ENCODE results near the gene GDF2. TPM values are rescaled to one million over a fixed set of nuclear protein-coding genes. Genes with fewer than 3 reads are reported as not detected.

The GDF2 gene
- polyA plus RNA-seq, 1 donor from 2014 or later = not detected

DNA sequence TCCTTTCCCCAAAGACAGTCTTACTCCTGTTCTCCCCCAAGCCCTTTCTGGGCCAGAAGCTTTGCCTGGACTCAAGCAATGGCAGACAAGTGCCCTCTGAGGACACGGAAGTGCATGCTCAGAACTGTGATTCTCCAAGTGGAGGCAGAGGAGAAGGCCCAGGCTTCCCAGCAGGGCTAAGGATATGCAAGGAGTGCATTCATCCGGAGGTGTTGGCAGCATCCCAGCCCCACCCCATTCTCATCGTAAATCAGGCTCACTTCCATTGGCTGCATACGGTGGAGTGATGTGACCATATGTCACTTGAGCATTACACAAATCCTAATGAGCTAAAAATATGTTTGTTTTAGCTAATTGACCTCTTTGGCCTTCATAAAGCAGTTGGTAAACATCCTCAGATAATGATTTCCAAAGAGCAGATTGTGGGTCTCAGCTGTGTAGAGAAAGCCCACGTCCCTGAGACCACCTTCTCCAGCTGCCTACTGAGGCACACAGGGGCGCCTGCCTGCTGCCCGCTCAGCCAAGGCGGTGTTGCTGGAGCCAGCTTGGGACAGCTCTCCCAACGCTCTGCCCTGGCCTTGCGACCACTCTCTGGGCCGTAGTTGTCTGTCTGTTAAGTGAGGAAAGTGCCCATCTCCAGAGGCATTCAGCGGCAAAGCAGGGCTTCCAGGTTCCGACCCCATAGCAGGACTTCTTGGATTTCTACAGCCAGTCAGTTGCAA lies 24.5 kb downstream of the GDF2 start:
- H3K9ac ChIP-seq (ENCODE audit: low read length) = no peak overlapping the region
- H3K4me3 ChIP-seq (ENCODE audit: low read length) = no peak overlapping the region
- no peak overlapping the region for H3K27ac ChIP-seq (ENCODE audit: low read length)
- H3K27me3 ChIP-seq (ENCODE audit: insufficient read depth, low read depth, low read length) = no peaks in the 10 kb centered on the region
- no peaks in the 10 kb centered on the region for H3K36me3 ChIP-seq (ENCODE audit: insufficient read depth, low read length)
- TF ChIP-seq EZH2 (IDR thresholded peaks at IDR 0.05; ENCODE audit: borderline replicate concordance, insufficient read depth, low read length, poor library complexity, severe bottlenecking) (no peak), POLR2AphosphoS5 (IDR thresholded peaks at IDR 0.05) (no peak), TAF1 (IDR thresholded peaks at IDR 0.05; ENCODE audit: low read depth) (no peak)
- TF ChIP-seq, protein P1, sequence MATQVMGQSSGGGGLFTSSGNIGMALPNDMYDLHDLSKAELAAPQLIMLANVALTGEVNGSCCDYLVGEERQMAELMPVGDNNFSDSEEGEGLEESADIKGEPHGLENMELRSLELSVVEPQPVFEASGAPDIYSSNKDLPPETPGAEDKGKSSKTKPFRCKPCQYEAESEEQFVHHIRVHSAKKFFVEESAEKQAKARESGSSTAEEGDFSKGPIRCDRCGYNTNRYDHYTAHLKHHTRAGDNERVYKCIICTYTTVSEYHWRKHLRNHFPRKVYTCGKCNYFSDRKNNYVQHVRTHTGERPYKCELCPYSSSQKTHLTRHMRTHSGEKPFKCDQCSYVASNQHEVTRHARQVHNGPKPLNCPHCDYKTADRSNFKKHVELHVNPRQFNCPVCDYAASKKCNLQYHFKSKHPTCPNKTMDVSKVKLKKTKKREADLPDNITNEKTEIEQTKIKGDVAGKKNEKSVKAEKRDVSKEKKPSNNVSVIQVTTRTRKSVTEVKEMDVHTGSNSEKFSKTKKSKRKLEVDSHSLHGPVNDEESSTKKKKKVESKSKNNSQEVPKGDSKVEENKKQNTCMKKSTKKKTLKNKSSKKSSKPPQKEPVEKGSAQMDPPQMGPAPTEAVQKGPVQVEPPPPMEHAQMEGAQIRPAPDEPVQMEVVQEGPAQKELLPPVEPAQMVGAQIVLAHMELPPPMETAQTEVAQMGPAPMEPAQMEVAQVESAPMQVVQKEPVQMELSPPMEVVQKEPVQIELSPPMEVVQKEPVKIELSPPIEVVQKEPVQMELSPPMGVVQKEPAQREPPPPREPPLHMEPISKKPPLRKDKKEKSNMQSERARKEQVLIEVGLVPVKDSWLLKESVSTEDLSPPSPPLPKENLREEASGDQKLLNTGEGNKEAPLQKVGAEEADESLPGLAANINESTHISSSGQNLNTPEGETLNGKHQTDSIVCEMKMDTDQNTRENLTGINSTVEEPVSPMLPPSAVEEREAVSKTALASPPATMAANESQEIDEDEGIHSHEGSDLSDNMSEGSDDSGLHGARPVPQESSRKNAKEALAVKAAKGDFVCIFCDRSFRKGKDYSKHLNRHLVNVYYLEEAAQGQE (IDR thresholded peaks at IDR 0.05; ENCODE audit: borderline replicate concordance) = no peak
- no peaks in the 10 kb centered on the region for H3K9me2 ChIP-seq (ENCODE audit: insufficient read depth, low read length)
- H3K9me3 ChIP-seq (ENCODE audit: low read length) = no peaks in the 10 kb centered on the region
- H4K20me1 ChIP-seq (ENCODE audit: insufficient read depth) = no peaks in the 10 kb centered on the region
- no peaks in the 10 kb centered on the region for H3K79me2 ChIP-seq (replicated peaks; ENCODE audit: insufficient read depth, low read length)
- H3K4me2 ChIP-seq (ENCODE audit: low read length) = no peak overlapping the region
- no peak overlapping the region for H2AFZ ChIP-seq (ENCODE audit: low read depth, low read length)
- no peaks in the 10 kb centered on the region for H3F3A ChIP-seq (ENCODE audit: insufficient read depth, low read length, poor library complexity, severe bottlenecking)

- TF ChIP-seq, protein P1 (IDR thresholded peaks at IDR 0.05; ENCODE audit: borderline replicate concordance) = no peak
- TF ChIP-seq MXI1 (conservative IDR thresholded peaks at IDR 0.05; ENCODE audit: poor library complexity, severe bottlenecking) = no peak
- no peak for TF ChIP-seq CTCF (IDR thresholded peaks at IDR 0.05; ENCODE audit: poor library complexity, severe bottlenecking)
- no peak for TF ChIP-seq POLR2AphosphoS5 (IDR thresholded peaks at IDR 0.05)
- TF ChIP-seq RAD21 (conservative IDR thresholded peaks at IDR 0.05) = no peak
- TF ChIP-seq TAF1 (IDR thresholded peaks at IDR 0.05; ENCODE audit: low read depth) = no peak
- TF ChIP-seq EP300 (conservative IDR thresholded peaks at IDR 0.05; ENCODE audit: poor library complexity, severe bottlenecking) = no peak
- no peak for TF ChIP-seq EZH2 (IDR thresholded peaks at IDR 0.05; ENCODE audit: borderline replicate concordance, insufficient read depth, low read length, poor library complexity, severe bottlenecking)
- TF ChIP-seq SMC3 (conservative IDR thresholded peaks at IDR 0.05; ENCODE audit: poor library complexity) = no peak
- Histone ChIP-seq H4K20me1 (ENCODE audit: insufficient read depth) (no peaks in the 10 kb centered on the region), H3F3A (ENCODE audit: insufficient read depth, low read length, poor library complexity, severe bottlenecking) (no peaks in the 10 kb centered on the region), H3K36me3 (ENCODE audit: insufficient read depth, low read length) (no peaks in the 10 kb centered on the region), H3K27me3 (ENCODE audit: insufficient read depth, low read depth, low read length) (no peaks in the 10 kb centered on the region), H3K9ac (ENCODE audit: low read length) (no peak overlapping the region), H3K27ac (ENCODE audit: low read length) (no peak overlapping the region), H3K9me3 (ENCODE audit: low read length) (no peaks in the 10 kb centered on the region), H2AFZ (ENCODE audit: low read depth, low read length) (no peak overlapping the region), H3K4me2 (ENCODE audit: low read length) (no peak overlapping the region), H3K9me2 (ENCODE audit: insufficient read depth, low read length) (no peaks in the 10 kb centered on the region), H3K4me3 (ENCODE audit: low read length) (no peak overlapping the region), H3K79me2 (replicated peaks; ENCODE audit: insufficient read depth, low read length) (no peaks in the 10 kb centered on the region)
Observed at GRCh38 chr10:47347303-47347675, 25.0 kb downstream of the GDF2 start.

Measured in neural cell (in vitro differentiated cells).